Measurements from ENCODE around the gene ISG15.
"Not testable (repeated sequence)": the region's sequence is repeated elsewhere in the genome, so short reads cannot be mapped to it uniquely, and the experiment has no call there.

The ISG15 gene

DNA sequence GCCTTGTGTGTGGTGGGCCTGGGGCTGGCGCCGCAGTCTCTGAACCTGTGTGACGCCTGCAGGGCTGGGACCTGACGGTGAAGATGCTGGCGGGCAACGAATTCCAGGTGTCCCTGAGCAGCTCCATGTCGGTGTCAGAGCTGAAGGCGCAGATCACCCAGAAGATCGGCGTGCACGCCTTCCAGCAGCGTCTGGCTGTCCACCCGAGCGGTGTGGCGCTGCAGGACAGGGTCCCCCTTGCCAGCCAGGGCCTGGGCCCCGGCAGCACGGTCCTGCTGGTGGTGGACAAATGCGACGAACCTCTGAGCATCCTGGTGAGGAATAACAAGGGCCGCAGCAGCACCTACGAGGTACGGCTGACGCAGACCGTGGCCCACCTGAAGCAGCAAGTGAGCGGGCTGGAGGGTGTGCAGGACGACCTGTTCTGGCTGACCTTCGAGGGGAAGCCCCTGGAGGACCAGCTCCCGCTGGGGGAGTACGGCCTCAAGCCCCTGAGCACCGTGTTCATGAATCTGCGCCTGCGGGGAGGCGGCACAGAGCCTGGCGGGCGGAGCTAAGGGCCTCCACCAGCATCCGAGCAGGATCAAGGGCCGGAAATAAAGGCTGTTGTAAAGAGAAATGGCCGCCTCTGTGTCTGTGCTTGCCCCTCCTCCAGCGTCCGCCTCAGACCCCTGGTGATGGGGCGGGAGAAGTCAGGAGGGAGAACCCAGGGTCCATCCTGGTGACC is 788 bp downstream of the ISG15 start:
- DNase-seq: no peak

DNA sequence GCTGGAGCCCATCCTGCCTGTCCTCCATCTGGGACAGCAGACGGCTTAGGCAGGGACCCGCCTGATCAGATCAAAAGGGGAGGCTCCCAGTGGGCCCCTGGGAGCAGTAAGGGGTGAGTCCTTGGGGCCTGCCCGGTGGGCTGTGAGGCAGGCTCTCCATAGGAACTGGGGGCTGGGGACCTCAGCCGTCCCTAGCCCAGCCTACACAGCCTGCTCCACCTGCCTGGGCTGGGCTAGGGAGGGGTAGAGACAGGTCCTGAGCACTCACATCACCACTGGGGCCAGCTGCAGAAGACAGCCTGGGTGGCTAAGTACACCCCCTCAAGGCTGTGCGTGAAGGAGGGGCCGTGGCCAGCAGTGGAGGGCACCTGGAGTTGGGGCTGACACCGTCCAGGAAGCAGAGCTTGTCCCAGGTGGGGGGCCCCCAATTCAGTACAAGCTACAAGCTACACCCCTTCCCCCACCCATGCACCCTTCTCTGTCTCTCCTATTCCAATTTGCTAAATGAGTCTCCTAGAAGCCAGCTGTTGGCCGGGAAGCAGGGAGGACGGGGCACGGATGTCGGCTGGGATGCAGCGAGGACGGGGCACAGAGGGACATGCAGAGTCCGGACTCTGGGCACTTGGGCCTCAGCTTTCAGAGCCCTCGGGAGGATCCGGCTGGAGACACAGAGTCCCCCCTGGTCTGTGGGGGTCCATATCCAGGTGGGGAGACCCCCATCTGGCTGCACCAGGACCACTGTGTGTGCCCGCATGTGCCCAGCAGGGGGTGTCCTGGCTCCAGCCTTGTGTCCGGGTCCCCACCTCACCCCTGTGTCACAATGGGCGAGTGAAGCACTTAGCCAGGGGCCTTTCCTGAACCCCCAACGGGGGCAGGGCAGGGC is 1.7 kb downstream of the ISG15 start:
- no peak for DNase-seq

DNA sequence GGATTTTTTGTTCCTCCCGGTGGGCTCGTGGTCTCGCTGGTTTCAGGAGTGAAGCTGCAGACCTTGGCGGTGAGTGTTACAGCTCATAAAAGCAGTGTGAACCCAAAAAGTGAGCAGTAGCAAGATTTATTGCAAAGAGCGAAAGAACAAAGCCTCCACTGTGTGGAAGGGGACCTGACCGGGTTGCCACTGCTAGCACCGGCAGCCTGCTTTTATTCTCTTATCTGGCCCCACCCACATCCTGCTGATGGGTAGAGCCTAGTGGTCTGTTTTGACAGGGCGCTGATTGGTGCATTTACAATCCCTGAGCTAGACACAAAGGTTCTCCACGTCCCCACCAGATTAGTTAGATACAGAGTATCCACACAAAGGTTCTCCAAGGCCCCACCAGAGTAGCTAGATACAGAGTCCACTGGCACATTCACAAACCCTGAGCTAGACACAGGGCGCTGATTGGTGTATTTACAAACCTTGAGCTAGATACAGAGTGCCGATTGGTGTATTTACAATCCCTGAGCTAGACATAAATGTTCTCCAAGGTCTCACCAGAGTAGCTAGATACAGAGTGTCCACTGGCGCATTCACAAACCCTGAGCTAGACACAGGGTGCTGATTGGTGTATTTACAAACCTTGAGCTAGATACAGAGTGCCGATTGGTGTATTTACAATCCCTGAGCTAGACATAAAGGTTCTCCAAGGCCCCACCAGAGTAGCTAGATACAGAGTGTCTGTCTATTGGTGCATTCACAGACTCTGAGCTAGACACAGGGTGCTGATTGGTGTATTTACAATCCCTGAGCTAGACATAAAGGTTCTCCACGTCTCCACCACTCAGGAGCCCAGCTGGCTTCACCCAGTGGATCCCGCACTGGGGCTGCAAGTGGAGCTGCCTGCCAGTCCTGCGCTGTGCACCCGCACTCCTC is 4.4 kb downstream of the ISG15 start:
- DNase-seq: not testable (repeated sequence)

DNA sequence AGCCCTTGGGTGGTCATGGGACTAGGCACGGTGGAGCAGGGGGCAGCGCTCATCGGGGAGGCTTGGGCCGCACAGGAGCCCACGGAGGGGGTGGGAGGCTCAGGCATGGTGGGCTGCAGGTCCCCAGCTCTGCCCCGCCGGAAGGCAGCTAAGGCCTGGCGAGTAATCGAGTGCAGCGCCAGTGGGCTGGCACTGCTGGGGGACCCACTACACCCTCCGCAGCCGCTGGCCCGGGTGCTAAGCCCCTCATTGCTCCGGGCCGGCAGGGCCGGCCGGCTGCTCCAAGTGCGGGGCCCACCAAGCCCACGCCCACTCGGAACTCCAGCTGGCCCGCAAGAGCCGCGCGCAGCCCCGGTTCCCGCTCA is 5.0 kb downstream of the ISG15 start:
- not testable (repeated sequence) for DNase-seq

DNA sequence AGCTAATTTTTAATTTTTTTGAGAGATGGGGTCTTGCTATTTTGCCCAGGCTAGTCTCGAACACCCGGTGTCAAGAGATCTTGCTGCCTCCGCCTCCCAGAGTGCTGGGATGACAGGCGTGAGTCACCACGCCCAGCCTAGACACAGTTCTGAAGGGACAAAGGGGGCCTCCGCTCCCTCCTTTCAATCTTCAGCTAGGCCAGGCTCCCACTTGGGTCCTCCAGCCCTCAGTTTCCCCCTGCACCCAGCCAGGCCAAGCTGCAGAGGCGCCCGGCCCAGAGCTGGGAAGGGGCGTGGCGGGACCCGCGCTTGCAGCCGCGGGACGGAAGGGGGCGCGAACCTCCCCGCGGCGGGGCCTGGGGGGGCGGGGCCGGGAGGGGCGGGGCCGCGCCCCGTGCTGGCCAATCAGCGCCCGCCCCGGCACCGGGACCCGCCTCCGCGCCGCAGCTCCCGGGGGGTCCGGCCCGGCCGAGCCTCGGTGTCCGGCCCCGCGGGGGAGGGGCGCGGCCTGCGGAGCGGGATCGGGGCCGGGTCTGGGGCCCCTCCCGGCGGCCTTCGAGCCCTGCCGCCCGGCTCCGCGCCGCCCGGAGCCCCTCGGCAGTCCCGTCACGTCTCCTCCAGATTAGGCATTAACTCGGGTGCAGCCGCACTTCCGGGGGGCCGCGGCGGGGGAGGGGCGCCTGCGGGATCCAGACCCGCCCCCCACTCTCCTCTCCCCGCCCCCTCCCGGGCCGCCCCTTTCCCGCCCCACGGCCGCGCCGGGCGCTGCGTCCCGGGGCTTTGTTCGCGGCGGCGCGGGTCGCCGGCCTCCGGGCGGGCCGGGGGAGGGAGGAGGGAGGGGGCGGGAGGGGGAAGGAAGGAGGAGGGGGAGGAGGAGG is 6.1 kb downstream of the ISG15 start:
- peak; percentile 78 for DNase-seq

DNA sequence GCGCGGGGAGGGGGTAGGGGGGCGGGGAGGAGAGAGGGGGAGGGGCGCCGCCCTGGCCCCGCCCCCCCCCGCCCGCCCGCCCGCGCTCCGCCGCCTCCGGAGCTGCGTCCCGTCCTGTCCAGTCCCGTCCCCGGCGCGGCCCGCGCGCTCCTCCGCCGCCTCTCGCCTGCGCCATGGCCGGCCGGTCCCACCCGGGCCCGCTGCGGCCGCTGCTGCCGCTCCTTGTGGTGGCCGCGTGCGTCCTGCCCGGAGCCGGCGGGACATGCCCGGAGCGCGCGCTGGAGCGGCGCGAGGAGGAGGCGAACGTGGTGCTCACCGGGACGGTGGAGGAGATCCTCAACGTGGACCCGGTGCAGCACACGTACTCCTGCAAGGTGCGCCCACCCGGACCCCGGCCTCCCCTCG is 6.7 kb downstream of the ISG15 start, which contains the start of gene AGRN:
AGRN (plus strand) TSS at position 121 of the 405 bp plus-strand sequence; CDS start at position 174, 53 bp downstream.
- DNase-seq: no peak

DNA sequence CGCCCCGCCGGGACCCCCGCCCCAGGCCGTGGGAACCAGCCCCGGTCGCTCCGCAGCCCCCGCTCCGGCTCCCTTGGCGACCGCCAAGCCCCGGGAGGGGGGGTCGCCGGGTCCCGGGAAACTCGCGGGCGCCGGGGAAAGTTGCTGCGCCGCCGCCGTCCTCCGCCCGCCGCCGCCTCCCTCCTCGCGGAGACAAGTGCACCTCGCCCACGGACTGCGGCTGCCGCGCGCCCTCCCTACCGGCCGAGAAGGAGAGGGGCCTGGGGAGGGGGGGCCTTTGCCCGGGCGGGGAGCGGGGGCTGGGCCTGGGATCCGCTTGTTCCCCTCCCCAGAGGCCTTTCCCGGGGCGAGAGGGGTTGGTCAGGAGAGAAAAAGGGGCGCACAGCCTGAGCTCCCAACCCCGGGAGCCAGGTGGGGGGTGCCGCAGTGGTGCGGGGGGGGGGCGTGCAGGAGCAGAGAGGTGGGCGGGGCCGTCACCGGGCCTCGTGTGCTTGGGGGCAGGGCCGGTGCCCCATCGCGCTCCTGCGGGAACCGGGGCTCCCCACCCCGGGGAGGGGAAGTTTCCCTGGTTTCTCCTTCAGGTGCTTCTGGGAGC is 7.2 kb downstream of the ISG15 start:
- DNase-seq: no peak

DNA sequence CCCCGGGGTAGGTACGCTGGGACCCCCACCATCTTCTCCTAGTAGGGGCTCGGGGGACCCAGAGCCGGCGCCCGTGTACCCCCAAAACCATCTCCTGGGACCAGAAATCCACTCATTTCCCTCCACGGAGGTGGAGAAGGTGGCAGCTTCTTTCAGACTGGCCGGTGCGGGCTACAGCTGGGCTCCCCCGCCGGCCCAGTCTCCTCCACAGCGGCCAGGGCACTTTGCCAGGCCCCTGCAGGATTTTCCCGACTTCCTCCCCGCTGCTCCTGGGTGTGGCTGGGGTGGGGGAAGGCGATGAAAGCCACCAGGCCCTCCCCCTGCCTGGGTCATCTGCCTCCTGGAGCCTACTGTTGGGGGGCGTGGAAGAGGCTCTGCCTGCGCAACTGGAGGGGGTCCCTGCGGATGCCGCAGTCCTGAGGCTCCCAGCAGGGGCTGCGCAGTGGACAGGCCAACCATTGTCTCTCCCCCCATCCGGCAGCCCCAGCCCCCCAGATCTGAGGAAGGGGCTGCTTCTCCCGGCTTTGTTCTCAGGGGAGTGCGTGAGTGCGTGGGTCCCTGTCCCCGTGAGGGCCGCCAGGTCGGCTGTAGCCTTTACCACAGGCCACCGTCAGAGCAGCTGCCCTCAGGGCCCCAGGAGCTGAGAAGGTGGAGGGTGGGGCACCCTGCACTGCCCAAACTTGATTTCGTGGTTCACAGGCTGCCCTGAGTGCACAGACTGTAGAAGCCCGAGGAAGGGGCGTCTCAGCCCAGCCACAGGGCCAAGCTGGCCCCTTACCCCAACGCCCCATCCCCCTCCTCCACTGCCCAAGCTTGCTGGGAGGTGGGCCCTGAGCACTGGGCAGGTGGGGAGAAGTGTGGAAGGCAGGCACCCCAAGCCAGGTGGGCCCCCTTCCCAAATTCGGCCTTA is 8.0 kb downstream of the ISG15 start:
- DNase-seq: no peak

DNA sequence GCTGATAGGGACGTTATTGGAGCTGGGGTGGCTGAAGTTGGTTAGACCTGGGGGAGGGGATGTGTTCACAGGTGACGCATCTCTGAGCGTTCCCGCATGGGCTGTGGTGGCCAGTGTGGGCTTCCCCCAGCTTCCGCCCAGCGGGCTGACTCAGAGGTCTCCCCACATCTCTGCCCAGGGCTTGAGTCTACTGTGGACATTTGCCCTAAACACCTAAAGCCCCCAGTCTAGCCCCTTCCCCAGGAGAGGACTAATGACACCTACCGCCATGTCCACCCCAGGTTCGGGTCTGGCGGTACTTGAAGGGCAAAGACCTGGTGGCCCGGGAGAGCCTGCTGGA is 8.6 kb downstream of the ISG15 start:
- no peak for DNase-seq

DNA sequence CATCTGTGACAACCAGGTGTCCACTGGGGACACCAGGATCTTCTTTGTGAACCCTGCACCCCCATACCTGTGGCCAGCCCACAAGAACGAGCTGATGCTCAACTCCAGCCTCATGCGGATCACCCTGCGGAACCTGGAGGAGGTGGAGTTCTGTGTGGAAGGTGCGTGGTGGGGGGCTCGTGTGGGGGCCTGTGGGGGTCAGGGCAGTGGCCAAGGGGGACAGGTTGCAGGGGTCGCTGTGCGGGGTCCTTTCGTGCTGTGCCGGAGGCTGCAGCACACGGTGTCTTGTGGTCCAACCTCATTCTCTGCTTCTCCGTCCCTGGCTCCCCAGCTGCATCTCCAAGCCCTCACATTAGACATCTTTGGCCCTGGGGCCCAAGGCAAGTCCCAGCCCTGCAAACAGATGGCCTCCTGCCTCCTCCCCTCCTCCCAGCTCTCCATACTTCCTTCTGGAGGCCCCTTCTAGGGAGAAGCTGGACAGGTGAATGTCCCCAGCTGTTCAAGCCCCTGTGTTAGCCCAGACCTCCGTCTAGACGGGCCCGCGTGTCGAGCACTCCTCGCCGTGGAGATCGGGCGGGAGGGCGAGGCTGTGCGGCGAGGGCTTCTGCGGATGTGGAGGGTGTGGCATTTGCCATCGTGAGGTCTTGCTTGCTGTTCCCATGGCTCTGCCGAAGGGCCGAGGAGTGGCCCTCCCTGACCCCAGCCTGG is 9.2 kb downstream of the ISG15 start:
- no peak for DNase-seq

DNA sequence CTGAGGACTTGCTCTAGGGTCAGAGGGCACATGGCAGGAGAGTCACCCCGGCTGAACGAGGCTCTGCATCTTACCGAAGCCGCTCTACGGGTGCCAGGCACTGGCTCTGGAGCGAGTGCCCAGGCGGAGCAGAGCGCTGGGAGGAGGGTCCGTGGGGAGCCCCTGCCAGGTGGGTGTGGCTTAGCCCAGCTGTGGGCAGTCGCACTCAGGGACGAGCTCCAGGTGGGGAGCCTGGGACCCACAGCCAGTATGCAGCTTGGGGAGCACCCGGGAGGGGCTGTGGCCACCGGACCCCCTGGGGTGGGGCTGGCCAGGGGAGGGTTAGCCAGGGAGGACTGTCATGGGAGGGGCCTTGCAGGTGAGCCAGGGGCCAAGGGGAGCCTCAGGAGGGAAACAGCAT is 10.4 kb downstream of the ISG15 start:
- DNase-seq: no peak

DNA sequence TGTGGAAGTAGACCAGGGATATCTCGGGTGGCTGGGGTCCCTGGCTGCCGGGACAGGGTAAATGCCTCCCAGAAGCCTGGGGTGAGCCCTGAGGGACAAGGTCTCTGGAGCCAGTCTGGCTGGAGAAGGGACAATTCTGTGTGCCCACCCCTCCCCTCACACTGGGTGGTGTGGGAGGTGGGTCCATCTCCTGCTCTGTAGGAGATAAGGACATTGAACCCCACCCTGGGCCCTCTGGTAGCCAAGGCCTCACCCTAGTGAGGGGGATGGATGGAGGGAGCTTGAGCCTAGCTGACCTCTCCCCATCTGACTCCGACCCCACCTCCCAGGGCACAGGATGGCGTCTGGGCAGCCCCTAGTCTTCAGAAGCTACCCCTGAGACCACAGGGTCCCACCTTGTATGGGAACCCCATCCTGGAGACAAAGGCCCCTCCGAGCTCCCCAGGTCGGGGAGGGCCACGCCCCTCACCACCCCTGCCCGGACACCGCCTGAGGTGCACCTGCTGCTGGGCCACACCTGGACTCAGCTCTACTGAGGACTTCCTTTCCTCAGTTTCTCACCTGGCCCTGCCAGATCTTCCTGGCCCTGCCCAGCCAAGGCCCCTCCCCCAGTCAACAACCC is 11.0 kb downstream of the ISG15 start:
- DNase-seq: no peak

DNA sequence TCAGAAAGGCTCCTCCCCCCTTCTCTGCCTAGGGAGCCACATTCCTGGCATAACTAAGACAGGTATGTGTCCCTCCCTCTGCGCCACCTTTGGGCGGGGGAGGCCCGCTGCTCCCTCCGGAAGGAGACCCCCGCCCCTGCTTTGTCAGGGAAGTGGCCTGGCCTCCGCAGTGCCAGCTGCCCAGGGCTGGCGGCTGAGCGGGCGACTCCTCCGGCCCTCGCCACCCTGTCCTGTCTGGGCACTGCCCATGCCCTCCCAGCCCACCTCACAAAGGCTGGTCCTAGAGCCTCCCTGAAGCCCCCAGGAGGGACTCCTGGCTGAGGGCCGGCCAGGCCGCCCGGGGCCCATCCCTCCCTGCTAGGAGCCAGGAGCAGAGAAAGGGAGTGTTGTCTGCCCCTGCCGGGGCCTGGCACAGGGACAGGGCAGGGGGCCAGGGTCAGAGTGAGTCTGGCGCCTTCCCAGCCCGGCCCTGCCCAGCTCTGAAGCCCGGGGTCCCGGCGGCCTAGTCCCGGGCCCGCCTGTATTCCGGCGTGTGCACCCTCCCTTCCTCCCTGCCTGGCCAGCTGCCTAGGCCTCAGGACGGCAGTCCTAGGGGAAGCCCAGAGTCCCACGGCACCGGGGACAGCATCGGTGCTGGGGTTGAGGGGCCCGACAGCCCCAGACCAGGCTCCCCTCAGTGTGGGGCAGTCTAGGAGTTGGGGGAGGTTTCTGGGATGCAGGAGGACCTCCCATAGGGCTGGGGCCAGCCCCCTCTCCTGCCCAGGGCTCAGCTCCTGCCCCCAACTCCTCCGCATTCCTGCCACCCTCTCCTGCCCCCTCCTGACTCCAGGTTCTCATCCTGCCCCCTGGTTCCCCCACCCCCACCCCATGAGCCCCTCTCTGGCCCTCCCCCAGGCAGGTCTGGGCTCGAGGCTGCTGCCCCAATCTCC is 11.7 kb downstream of the ISG15 start:
- no peak for DNase-seq

DNA sequence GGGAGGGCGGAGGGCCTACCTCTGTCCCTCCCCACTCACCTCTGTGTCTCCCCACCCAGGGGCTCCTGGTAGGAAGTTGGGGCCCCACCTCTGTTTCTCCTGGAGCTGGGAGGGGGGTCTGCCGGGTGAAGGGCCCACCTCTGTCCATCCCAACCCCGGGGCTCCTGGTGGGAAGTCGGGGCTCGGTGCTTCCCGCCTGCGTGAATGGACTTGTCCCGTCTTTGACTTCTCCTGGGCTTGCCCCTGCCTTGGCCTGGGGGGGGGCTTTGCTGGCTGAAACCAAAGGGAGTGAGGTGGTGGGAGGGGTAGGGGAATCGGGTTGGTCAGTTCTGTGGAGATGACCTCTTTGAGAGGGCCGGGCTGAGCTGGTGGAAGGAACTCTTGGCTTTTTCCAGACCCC is 12.4 kb downstream of the ISG15 start:
- no peak for DNase-seq

DNA sequence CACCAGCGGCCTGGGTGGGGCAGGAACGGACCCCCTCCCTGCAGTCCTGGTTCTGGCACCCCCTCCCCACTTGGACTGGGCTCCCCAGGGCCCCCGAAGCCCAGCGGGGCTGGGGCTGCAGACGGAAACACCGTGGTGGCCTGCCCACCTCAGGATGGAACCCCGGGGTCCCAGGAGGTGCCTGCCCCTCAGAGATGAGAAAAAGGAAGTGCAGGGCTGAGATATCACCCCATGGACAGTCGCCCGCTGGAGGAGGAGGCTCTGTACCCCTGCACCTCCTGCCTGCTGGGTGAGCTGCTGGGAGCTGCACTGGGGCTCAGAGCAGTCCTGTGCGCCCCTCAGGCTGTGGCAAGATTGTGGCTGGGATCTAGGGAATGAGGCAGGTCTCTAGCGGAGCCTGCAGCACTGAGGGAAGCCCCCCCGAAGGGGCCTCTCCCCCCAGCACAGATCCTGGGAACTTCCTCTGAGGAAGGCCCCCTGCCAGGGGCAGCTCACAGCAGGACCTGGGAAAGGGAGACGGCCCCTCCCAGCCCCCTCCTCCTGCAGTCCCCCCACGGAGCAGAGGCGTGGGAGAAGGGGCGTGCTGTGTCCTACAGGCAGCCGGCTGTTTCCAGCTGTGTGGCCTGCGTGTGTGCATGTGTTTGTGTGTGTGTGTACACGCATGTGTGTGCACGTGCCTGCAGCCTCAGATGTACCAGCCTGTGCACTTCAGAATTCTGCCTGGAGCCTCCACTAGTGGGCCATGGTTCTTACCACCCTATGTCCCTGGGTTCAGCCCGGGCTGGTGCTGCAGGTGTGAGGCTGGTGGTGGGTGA is 13.5 kb downstream of the ISG15 start:
- DNase-seq: no peak

DNA sequence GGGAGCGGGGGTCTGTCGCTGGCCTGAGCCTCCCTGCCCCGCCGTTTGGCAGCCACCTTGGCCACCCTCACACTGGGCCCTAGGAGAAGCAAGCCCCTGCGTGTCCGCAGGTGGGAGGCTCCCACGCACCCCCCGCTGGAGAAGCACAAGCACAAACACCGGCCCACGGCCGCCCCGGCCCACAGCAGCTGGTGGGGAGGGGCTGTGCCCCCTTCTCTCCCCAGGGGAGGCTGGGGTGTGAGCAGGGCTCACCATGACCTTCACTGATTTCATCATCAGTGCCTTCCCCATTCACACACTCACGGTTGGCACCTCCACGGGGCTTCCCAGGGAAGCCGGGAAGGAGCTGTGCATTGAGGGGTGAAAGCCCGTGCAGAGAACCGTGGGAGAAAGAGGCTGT is 14.5 kb downstream of the ISG15 start:
- DNase-seq: no peak

DNA sequence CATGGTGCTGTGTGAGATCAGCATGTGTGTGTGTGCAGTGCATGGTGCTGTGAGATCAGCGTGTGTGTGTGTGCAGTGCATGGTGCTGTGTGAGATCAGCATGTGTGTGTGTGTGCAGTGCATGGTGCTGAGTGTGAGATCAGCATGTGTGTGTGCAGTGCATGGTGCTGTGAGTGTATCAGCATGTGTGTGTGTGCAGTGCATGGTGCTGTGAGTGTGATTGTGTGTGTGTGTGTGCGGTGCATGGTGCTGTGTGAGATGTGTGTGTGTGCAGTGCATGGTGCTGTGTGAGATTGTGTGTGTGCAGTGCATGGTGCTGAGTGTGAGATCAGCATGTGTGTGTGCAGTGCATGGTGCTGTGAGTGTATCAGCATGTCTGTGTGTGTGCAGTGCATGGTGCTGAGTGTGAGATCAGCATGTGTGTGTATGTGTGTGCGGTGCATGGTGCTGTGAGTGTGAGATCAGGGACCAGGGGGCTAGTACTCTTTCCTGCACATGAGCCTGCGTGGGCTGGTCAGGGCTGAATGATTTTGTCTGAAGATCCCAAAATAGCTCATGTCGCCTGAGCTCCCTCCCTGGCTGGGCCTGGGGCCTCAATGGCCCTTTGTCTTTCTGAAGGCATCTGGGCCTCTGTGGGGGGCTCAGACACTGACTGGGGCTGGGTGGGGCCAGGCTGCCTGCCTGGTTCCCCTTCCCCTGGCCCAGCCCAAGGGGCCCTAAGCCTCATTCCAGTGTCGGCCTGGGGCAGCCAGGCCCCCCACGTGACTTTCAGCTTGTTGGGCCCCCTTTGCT is 17.8 kb downstream of the ISG15 start:
- not testable (repeated sequence) for DNase-seq
